ENCODE results near the gene SETD3.

DNA sequence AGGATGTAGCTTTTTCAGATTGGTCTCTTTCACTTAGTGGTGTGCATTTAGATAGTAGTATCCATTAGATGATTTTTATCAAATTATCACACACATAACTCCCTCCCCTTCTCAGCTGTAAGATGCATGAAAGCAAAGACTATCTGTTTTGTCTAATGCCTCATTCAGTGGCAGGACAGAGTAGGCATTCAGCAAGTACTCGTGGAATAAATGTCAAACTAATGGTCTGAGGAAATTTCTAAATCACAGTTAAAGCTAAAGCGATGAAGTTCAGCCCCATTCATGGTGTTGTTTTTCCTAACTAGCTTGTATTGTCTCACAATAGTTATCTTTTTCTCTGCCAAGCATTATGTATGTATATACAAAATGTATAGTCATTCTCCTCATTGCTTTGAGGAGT lies 16.7 kb upstream of the SETD3 start:
- TF ChIP-seq, protein P1, sequence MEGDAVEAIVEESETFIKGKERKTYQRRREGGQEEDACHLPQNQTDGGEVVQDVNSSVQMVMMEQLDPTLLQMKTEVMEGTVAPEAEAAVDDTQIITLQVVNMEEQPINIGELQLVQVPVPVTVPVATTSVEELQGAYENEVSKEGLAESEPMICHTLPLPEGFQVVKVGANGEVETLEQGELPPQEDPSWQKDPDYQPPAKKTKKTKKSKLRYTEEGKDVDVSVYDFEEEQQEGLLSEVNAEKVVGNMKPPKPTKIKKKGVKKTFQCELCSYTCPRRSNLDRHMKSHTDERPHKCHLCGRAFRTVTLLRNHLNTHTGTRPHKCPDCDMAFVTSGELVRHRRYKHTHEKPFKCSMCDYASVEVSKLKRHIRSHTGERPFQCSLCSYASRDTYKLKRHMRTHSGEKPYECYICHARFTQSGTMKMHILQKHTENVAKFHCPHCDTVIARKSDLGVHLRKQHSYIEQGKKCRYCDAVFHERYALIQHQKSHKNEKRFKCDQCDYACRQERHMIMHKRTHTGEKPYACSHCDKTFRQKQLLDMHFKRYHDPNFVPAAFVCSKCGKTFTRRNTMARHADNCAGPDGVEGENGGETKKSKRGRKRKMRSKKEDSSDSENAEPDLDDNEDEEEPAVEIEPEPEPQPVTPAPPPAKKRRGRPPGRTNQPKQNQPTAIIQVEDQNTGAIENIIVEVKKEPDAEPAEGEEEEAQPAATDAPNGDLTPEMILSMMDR (conservative IDR thresholded peaks at IDR 0.05), result no peak
- TF ChIP-seq ZFX (IDR thresholded peaks at IDR 0.05), result no peak
